B cell (primary cell): ENCODE measurements around the gene DUSP7. TPM values are rescaled to one million over a fixed set of nuclear protein-coding genes. Genes with fewer than 3 reads are reported as not detected.

Experiments used
- ATAC-seq: fragments of 200-7000 bp; cut with Tn5 transposase; one replicate; pipeline ENCODE4 v1.10.0; 2021; ENCODE audit warnings: low read depth, mild to moderate bottlenecking, moderate number of reproducible peaks, moderate library complexity
- CTCF ChIA-PET: fragments of 350-600 bp; sonication (Branson Sonifier 250); formaldehyde crosslinking; loops from one replicate; lab custom pipeline; 2021; ENCODE audit warnings: antibody characterized with exemption, inconsistent platforms; lab: Charles Lee
- POLR2A ChIA-PET: fragments of 350-600 bp; sonication (Branson Sonifier 250); formaldehyde crosslinking; loops from one replicate; lab custom pipeline; 2021; ENCODE audit warnings: antibody characterized with exemption; lab: Charles Lee
- DNase-seq: peaks from one replicate; pipeline ENCODE4 v3.0.0; 2013
- H2AFZ ChIP-seq: 2 replicates; pipeline ENCODE4 v1.6.1; 2012; ENCODE audit warnings: mild to moderate bottlenecking, low read depth, low read length; ENCODE audit not compliant: insufficient read depth, poor library complexity, severe bottlenecking
- H3K27ac ChIP-seq, 2 donors: 1 replicate in 1 of 2; 2 replicates in 1 of 2; pipeline ENCODE4 v1.5.1; 2012 to 2013; ENCODE audit warnings: low read length in 2 of 2, mild to moderate bottlenecking in 2 of 2, moderate library complexity in 1 of 2
- H3K27me3 ChIP-seq, 4 experiments: fragments of 200-600 bp in 1 of 4; sonication (generic) in 1 of 4; replicated peaks in 1 of 4; 1 replicate in 2 of 4; 2 replicates in 2 of 4; pipeline versions ENCODE4 v1.6.1 to v1.7.0; 2013 to 2016; ENCODE audit warnings: low read length in 3 of 4, mild to moderate bottlenecking in 2 of 4, mixed read lengths in 1 of 4, moderate library complexity in 1 of 4; ENCODE audit not compliant: insufficient read depth in 4 of 4, control insufficient read depth in 3 of 4; ENCODE audit errors: control extremely low read depth in 1 of 4
- H3K36me3 ChIP-seq, 2 experiments: replicated peaks in 1 of 2; 1 replicate in 1 of 2; 2 replicates in 1 of 2; pipeline versions ENCODE4 v1.6.1 to v1.7.1; 2013; ENCODE audit warnings: low read length in 1 of 2; ENCODE audit not compliant: insufficient read depth in 2 of 2, control insufficient read depth in 1 of 2; ENCODE audit errors: control extremely low read depth in 1 of 2, extremely low read depth in 1 of 2
- H3K4me1 ChIP-seq, 2 donors: fragments of 200-600 bp in 1 of 2; sonication (generic) in 1 of 2; 1 replicate in 1 of 2; 2 replicates in 1 of 2; pipeline versions ENCODE4 v1.5.1 to v1.6.1; 2013 to 2017; ENCODE audit warnings: low read length in 2 of 2; ENCODE audit not compliant: control insufficient read depth in 2 of 2, insufficient read depth in 2 of 2
- H3K4me2 ChIP-seq: replicated peaks from 2 replicates; pipeline ENCODE3; 2012; ENCODE audit warnings: mild to moderate bottlenecking, low read depth, low read length; ENCODE audit not compliant: poor library complexity, severe bottlenecking
- H3K4me3 ChIP-seq, 5 experiments: fragments of 200-600 bp in 1 of 5; sonication (generic) in 1 of 5; 1 replicate in 3 of 5; 2 replicates in 2 of 5; pipeline versions ENCODE4 v1.5.1 to v1.7.0; 2011 to 2016; ENCODE audit warnings: low read length in 4 of 5, mild to moderate bottlenecking in 4 of 5, low read depth in 2 of 5, control low read depth in 1 of 5, moderate library complexity in 1 of 5; ENCODE audit not compliant: insufficient read depth in 1 of 5; ENCODE audit errors: control extremely low read depth in 1 of 5, extremely low read depth in 1 of 5
- H3K79me2 ChIP-seq: fragments of 200-600 bp; sonication (generic); one replicate; pipeline ENCODE4 v1.6.0; 2016; ENCODE audit warnings: low read length; ENCODE audit not compliant: control insufficient read depth, insufficient read depth
- H3K9ac ChIP-seq: fragments of 200-600 bp; sonication (generic); 2 replicates; pipeline ENCODE4 v1.6.1; 2017; ENCODE audit warnings: mild to moderate bottlenecking, low read length, moderate library complexity
- H3K9me3 ChIP-seq, 3 donors: one replicate each; pipeline versions ENCODE4 v1.6.1 to v1.7.1; 2013; ENCODE audit warnings: low read length in 2 of 3; ENCODE audit not compliant: control insufficient read depth in 2 of 3, insufficient read depth in 1 of 3; ENCODE audit errors: control extremely low read depth in 1 of 3
- H4K20me1 ChIP-seq: 2 replicates; pipeline ENCODE4 v1.6.0; 2012; ENCODE audit warnings: mild to moderate bottlenecking, low read length; ENCODE audit not compliant: insufficient read depth, control insufficient read depth, poor library complexity, severe bottlenecking
- H3K27ac Mint-ChIP-seq: one replicate; pipeline ENCODE4 v1.8.0; 2021; ENCODE audit warnings: mixed read lengths
- H3K27me3 Mint-ChIP-seq: one replicate; pipeline ENCODE4 v1.8.0; 2021; ENCODE audit warnings: mixed read lengths
- H3K4me1 Mint-ChIP-seq: one replicate; pipeline ENCODE4 v1.8.0; 2021; ENCODE audit warnings: mixed read lengths
- H3K4me3 Mint-ChIP-seq: one replicate; pipeline ENCODE4 v1.8.0; 2021; ENCODE audit warnings: mixed read lengths
- H3K9me3 Mint-ChIP-seq: one replicate; pipeline ENCODE4 v1.8.0; 2022; ENCODE audit warnings: mixed read lengths; ENCODE audit not compliant: insufficient read depth
- CTCF ChIP-seq: fragments of 200-600 bp; IDR thresholded peaks from one replicate; pipeline ENCODE4 v1.8.0; 2022; ENCODE audit warnings: antibody characterized with exemption, mild to moderate bottlenecking
- EZH2 ChIP-seq: IDR thresholded peaks from 2 replicates; pipeline ENCODE4 v1.6.1; 2012; ENCODE audit warnings: borderline replicate concordance, low read depth, mild to moderate bottlenecking, moderate library complexity, low read length; ENCODE audit not compliant: insufficient read depth, poor library complexity, severe bottlenecking
- WGBS: methylation state at CpG from one replicate; pipeline ENCODE4 v1.1.5; 2013; ENCODE audit warnings: missing lambda C conversion rate; ENCODE audit not compliant: insufficient coverage; 5-methylcytosine and 5-hydroxymethylcytosine counted together
- intact Hi-C: fragments of 100-400 bp; cut with micrococcal nuclease; formaldehyde crosslinking; loops from one replicate; pipeline ENCODE4 v1.10.0; 2022
- polyA plus RNA-seq: library from polyadenylated mRNA; depleted of rRNA; stranded (reverse); fragments of >200 nt; gene quantifications from 2 replicates; pipeline ENCODE4 v1.2.3, GENCODE V29; 2012
- total RNA-seq, 2 donors: library from RNA; stranded (reverse); fragments of 120-200 nt in 1 of 2; gene quantifications; 1 replicate in 1 of 2; 2 replicates in 1 of 2; pipeline versions ENCODE4 v1.2.3 to v1.2.4, GENCODE V29; 2013 to 2022

The DUSP7 gene
- total and polyA plus RNA-seq, 2 donors (not counting 1 experiment from before 2014, with no cell fraction given): 5.1 to 6.9 TPM

GRCh38 chr3:52012699-52013098, 43.7 kb downstream of the DUSP7 start:
- Histone ChIP-seq H3K27me3 (peaks cover 0 to 3% (median 0%) of the 10 kb centered on the region in 4 experiments), H4K20me1 (no peaks in the 10 kb centered on the region), H3K36me3 (no peaks in the 10 kb centered on the region), H3K4me2 (no peak overlapping the region), H3K9ac (no peak overlapping the region), H3K27ac (no peak overlapping the region), H3K9me3 (no peaks in the 10 kb centered on the region), H3K4me1 (no peaks in the 10 kb centered on the region), H3K4me3 (no peak overlapping the region), H2AFZ (no peak overlapping the region), H3K79me2 (no peaks in the 10 kb centered on the region)
- TF ChIP-seq CTCF (no peak), EZH2 (no peak)
- H3K27me3 Mint-ChIP-seq: peaks cover 3% of the 10 kb centered on the region
- intact Hi-C loops: no loop called here
- H3K9me3 Mint-ChIP-seq: no peaks in the 10 kb centered on the region
- CTCF ChIA-PET: interaction anchor here (1.3 to 1.8 kb wide), 2 partner anchors 11 to 41 kb away, joined by 4 to 5 read pairs; no protein-coding TSS in a partner anchor
- H3K27ac Mint-ChIP-seq: no peak overlapping the region
- H3K4me3 Mint-ChIP-seq: no peak overlapping the region
- ATAC-seq: no peak
- no peak for DNase-seq
- POLR2A ChIA-PET: no interaction called here
- WGBS: 81% methylated on average over 7 of the region's 7 CpGs
- no peaks in the 10 kb centered on the region for H3K4me1 Mint-ChIP-seq

GRCh38 chr3:52010431-52010830, 45.9 kb downstream of the DUSP7 start:
- Mint-ChIP-seq H3K27me3 (no peaks in the 10 kb centered on the region), H3K27ac (no peak overlapping the region), H3K4me1 (no peaks in the 10 kb centered on the region), H3K4me3 (no peak overlapping the region), H3K9me3 (no peaks in the 10 kb centered on the region)
- Histone ChIP-seq H3K4me2 (no peak overlapping the region), H3K9me3 (no peaks in the 10 kb centered on the region), H3K36me3 (no peaks in the 10 kb centered on the region), H3K9ac (no peak overlapping the region), H3K4me1 (peaks cover 0 to 4% of the 10 kb centered on the region in 2 donors), H3K79me2 (no peaks in the 10 kb centered on the region), H4K20me1 (no peaks in the 10 kb centered on the region), H3K4me3 (no peak overlapping the region), H2AFZ (no peak overlapping the region), H3K27ac (no peak overlapping the region), H3K27me3 (peaks cover 0 to 3% (median 0%) of the 10 kb centered on the region in 4 experiments)
- TF ChIP-seq CTCF (no peak), EZH2 (no peak)
- DNase-seq: no peak
- CTCF ChIA-PET: interaction anchor here (0.7 to 1.5 kb wide), 2 partner anchors 9 to 130 kb away, joined by 3 to 5 read pairs; no protein-coding TSS in a partner anchor
- no peak for ATAC-seq
- POLR2A ChIA-PET: no interaction called here
- intact Hi-C loops: no loop called here
